ENCODE results near the gene NIBAN1.

Gene NIBAN1

DNA sequence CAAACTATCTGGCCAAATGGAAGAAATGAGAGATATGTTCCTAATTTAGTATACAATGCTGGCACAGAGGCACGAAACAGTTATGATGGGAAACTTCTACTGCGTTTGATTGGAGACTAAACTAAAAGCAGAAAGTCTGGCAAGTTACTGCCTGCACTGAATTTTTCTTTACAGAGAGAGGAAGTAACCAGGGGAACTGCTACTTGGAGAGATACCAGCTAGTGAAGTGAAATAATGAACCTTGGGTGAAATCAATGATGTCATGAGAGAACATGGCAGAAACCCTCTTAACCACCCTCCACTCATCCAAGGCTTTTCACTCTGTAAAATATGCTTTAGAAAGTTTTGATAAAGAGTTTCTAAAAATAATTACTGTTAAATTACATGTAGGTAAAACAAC is 29.3 kb downstream of the NIBAN1 start:
- no peak for DNase-seq (ENCODE audit: low read depth)

DNA sequence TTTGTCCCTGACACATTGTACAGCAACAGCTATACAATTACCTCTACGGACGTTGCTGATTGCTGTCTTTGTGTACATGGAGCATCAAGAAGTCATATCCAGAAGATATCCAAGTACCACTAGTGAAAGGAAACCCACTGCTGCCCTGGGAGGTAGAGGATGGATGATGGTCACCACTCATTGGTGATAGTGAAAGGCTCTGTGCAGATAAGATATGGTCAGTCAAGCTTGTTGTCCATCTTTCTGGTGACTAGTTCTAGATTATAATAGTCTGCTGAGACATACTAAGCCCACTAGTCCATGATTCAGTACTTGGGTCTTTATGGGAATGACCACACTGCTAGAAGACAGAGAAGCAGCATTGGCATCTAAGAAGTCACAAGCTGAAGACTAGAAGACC is 30.3 kb downstream of the NIBAN1 start:
- DNase-seq (ENCODE audit: low read depth): no peak

DNA sequence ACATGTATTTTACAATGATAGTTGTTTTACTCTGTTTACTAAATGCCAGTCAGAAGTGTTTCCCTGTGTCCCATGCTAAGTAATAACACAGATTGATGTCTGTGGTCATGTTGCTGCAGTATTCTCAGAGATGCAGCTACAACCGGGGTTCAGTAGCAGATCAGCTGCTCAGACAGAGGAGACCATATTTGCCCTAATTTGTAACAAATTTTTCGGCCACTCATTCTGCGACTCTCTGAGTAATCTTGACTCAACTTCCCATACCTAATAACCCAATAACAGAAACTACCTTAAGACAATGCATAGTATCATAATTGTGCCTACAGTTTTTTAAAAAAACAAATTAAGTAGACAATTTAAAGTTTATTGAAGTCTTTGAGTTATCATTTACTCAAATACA is 32.6 kb downstream of the NIBAN1 start:
- no peak for DNase-seq (ENCODE audit: low read depth)

DNA sequence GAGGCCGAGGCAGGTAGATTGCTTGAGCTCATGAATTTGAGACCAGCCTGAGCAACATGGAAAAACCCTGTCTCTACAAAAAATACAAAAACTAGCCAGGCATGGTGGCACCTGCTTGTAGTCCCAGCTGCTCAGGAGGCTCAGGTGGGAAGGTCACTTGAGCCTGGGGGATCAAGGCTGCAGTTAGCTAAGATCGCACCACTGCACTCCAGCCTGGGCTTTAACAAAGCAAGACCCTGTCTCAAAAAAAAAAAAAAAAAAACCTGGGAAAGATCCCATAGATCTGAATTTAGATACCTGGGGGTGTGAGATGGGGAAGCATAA is 32.9 kb downstream of the NIBAN1 start:
- no peak for DNase-seq (ENCODE audit: low read depth)

DNA sequence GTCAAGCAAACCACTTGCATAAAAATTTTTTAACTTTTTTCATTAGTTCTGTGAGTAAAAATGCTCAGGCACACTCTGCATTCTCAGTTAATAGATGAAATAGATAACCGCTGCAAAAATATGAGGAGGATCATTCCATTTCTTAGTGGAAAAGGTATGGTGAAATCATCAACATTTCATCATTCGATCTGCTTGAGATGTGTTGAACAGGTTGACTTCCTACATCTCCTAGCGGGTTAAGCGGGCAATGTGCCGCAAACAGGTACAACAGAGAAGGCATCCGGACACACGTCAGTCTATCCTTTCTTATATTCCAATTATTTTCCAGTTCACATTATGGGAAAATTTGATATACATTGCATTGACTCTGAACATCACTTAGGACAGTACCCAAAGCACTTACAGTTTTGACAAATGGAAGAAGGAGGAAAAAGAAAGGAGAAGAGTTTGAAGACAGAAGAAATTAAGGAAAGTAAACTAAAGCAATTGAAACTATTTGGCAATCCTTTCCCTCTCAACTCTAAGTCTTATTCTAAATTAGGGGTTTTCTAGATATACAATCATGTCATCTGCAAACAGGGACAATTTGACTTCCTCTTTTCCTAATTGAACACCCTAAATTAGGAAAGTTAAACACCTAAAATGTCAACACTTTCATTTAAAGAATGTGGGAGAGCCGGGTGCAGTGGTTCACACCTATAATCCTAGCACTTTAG is 33.5 kb downstream of the NIBAN1 start:
- DNase-seq (ENCODE audit: low read depth): no peak

DNA sequence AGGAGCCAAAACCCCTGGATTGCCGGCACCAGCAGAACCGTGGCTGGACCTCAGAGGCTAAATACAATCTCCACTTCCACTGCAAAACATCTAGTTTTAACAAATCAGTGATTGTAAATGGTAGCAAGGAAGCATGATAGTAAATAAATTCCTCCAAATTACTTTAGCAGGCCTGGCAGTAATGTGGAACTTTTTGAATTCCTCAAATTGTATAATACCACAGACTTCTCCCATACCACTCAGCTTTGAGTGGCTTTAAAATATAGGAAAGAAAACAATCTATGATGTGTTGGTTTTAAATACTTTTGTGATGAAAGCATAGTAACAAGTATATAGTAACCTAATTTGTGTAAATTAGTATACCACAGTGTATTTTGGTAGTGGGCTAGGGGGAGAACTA is 34.1 kb downstream of the NIBAN1 start:
- no peak for DNase-seq (ENCODE audit: low read depth)

DNA sequence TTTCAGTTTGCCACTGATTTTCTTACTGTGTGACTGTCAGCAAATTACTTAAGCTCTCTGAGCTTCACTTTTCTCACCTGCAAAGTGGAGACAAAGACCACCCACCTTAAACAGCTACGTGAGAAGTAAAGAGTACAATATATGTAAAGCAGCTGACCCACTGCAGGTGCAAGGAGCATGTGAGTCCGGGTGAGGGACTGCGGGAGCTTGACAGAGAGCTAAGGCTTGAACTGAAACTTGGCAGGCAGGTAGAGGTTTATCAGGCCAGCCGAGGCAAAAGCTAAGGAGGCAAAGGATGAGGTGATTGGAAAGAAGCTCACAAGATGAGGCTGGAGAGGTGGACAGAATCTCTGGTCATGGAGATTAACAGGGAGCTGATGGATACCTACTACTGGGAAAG is 36.6 kb downstream of the NIBAN1 start:
- DNase-seq (ENCODE audit: low read depth): no peak

DNA sequence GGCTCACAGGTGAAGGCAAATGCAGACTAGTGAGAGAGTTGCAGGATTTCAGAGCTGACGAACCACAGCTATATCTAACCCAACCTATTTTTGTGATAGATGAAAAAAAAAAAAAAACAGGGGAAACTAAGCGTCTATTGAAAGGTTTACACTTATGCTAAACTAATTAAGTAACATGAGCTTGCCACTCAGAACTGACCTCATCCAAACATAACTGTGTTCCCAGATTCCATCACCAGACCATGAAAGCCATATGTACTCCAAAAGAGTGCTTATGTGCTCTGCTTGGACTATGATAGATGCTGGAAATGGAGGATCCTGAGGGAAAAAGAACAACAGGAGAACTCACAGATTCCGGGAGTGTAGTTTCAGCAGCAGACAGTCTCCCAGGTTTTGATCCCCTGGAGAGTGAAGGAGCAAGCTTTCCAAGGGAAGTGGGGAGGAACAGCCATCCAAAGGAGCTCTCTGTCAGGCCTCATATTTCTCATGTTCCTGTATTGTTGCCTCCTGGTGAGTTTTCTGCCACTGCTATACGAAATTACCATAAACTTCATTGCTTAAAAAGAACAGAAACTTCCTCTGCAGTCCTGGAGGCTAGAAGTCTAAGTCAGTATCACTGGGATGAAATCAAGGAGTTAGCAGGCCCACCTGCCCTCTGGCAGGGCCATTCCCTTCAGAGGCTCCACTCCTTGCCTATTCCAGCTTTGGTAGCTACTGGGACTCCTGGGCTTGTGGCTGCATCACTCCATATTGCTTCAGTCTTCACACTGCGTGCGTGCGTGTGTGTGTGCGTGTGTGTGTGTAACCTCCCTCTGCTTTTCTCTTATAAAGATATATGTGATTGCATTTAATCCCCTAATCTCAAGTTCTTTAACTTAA is 38.1 kb downstream of the NIBAN1 start:
- no peak for DNase-seq (ENCODE audit: low read depth)

DNA sequence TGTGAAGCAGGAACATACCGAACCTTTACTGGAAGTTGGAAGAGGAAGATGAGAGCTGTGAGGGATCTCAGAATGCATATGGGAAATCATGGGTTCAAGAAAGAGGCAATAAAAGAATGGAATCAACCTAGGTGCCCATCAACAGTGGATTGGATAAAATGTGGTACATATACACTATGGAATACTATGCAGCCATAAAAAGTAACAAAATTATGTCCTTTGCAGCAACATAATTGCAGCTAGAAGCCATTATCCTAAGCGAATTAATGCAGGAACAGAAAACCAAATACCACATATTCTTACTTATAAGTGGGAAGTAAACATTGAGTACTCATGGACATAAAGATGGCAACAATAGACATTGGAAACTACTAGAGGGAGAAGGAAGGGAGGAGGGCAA is 40.4 kb downstream of the NIBAN1 start:
- DNase-seq (ENCODE audit: low read depth): no peak

DNA sequence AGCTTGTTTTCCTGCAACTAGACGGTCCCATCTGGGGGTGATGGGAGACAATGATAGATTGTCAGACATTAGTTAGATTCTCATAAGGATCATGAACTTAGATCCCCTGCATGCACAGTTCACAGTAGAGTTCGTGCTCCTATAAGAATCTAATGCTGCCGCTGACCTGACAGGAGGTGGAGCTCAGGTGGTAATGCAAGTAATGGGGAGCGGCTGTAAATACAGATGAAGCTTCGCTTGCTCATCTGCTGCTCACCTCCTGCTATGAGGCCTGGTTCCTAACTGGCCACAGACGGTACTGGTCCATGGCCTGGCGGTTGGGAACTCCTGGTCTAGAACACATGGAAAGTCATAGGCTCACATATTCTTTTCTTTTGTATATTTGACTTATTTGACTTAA is 42.0 kb downstream of the NIBAN1 start:
- DNase-seq (ENCODE audit: low read depth): no peak

DNA sequence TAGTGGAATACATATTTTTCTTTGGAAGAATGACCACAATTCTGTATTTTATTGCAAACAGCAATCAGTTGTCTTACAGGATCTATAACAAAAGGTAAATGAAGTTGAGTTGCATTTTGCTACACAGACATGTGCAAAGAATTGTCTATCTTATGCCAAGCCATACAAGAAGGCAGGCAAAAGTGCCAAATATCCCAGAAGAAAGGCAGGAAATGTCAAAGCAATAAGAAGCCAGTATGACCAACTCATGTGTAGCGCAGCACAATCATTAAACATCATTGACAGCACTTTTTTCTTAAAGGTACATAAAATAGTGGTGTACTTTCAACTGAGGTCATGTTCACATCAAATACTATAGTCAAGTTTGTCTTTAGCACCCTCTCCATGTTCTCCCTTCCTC is 42.7 kb downstream of the NIBAN1 start:
- DNase-seq (ENCODE audit: low read depth): no peak

DNA sequence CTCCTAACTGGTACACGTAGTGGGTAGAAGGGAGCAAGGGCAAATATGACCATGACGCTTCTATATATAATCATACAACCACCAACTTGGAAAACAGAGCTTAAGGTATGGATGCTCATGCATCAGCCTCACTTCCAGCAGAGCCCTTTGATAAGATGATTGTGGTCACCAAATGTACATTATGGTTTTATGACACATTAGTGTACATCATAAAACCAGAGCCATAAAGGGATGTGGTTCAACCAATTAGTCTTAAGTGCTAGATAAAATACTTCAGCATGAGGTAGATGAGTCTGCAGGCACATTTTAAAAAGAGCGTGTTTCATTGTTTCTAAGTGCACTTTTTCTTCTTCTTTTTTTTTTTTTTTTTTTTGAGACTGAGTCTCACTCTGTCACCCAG is 43.7 kb downstream of the NIBAN1 start:
- no peak for DNase-seq (ENCODE audit: low read depth)

DNA sequence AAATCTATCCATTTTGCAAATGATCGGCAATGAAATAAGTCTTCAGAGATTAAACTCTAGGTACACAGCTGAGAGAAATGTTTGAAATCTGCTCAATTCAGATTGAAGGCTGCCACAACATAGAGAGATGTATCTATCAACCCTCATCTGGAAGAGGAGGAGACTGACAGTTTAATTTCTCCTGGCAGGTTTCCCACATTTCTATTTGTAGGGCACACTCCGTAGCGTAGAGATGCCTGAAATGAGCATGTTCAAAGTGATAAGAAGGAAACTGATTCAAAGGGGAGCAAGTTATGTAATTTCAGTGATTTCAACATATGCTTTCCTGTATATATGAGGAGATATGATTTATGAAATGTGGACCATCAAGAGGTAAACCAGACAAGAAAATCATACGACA is 44.1 kb downstream of the NIBAN1 start:
- no peak for DNase-seq (ENCODE audit: low read depth)

DNA sequence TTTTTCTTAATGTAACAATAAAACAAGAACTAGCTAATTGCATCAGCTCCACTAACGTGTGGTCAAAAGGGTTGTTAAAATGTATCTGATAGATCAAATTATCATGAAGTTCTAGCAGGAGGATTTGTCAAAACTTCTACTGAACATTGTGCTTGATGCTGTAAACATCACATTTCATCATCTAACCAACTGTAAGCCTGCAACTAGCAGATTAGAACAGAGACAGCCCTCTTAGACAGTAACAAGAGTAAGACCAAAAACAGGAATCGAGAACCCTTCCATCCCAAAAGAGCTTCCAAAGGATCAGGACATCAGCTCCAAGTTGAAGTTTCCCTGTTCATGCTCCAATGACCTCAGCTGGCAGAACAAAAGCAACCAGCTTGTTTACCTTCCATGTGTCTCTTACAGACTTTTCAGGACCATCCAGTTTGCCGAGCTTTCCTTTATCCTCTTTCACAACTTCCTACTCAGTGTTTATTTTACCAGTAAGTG is 44.6 kb downstream of the NIBAN1 start:
- DNase-seq (ENCODE audit: low read depth): no peak

DNA sequence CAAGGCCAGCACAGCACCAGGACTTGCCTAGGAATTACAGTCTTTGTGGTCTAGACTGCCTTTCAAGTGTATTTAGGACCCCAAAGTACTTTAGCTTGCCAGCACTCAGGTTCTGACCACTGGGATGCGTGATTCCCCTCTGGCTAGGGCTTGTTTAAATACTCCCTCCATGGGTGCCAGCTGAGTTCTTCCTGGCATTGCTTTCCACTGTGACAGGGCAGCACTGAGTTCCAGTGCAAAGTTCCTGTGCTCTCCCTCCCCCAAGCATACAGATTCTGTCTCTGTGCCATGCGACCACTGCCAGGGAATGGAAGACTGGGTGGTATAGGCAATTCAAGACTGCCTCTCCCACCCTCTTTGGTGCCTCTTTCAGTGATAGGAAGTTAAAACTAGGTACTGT is 45.9 kb downstream of the NIBAN1 start:
- DNase-seq (ENCODE audit: low read depth): no peak

All from stimulated activated CD8-positive, alpha-beta memory T cell treated with anti-CD3 and anti-CD28 coated beads, Interleukin-15, amount 100 ng/mL, for 24 hours (primary cell).